SK-N-SH treated with all-trans-retinoic acid at 6 μM for 48 hours (cell line): ENCODE measurements around the gene MAX.

Experiments
- ATAC-seq: fragments of 200-7000 bp; cut with Tn5 transposase; 3 replicates; pipeline ENCODE4 v1.9.1; 2020; ENCODE audit warnings: mild to moderate bottlenecking, moderate library complexity
- ARNTL ChIP-seq: fragments of 450-650 bp; formaldehyde crosslinking; IDR thresholded peaks from 2 replicates; pipeline ENCODE4 v1.5.0; 2020; ENCODE audit warnings: low read depth, mild to moderate bottlenecking, moderate library complexity, borderline replicate concordance
- CSDC2 ChIP-seq: fragments of 250-450 bp; sonication (Bioruptor Pico); IDR thresholded peaks from 2 replicates; pipeline ENCODE4 v1.5.0; 2020; ENCODE audit warnings: mild to moderate bottlenecking, moderate library complexity
- GLIS3 ChIP-seq: fragments of 250-450 bp; sonication (Bioruptor Pico); IDR thresholded peaks from 2 replicates; pipeline ENCODE4 v1.5.0; 2020; ENCODE audit warnings: mild to moderate bottlenecking, moderate library complexity
- RARB ChIP-seq: fragments of 250-450 bp; sonication (Bioruptor Pico); IDR thresholded peaks from 2 replicates; pipeline ENCODE4 v1.8.0; 2021; ENCODE audit warnings: mild to moderate bottlenecking, moderate library complexity
- SNAI2 ChIP-seq: fragments of 250-450 bp; sonication (Bioruptor Pico); IDR thresholded peaks from 2 replicates; pipeline ENCODE4 v1.5.0; 2020; ENCODE audit warnings: mild to moderate bottlenecking, moderate library complexity
- TOX ChIP-seq: fragments of 250-450 bp; sonication (Bioruptor Pico); IDR thresholded peaks from 2 replicates; pipeline ENCODE4 v1.8.0; 2021; ENCODE audit warnings: mild to moderate bottlenecking, moderate library complexity, borderline replicate concordance
- ZC3H10 ChIP-seq: fragments of 250-450 bp; sonication (Bioruptor Pico); IDR thresholded peaks from 2 replicates; pipeline ENCODE4 v1.5.1; 2021; ENCODE audit warnings: mild to moderate bottlenecking, moderate library complexity
- ZFP3 ChIP-seq: fragments of 250-450 bp; sonication (Bioruptor Pico); IDR thresholded peaks from 2 replicates; pipeline ENCODE4 v1.5.0; 2020; ENCODE audit warnings: mild to moderate bottlenecking, moderate library complexity
- ZFP30 ChIP-seq: fragments of 450-650 bp; formaldehyde crosslinking; IDR thresholded peaks from 2 replicates; pipeline ENCODE4 v1.5.0; 2022; ENCODE audit warnings: mild to moderate bottlenecking, moderate library complexity
- ZNF565 ChIP-seq: fragments of 450-650 bp; formaldehyde crosslinking; conservative IDR thresholded peaks from 2 replicates; pipeline ENCODE4 v1.5.0; 2020; ENCODE audit warnings: low read depth, mild to moderate bottlenecking, moderate library complexity
- ZNF70 ChIP-seq: fragments of 450-650 bp; formaldehyde crosslinking; IDR thresholded peaks from 2 replicates; pipeline ENCODE4 v1.5.0; 2020; ENCODE audit warnings: mild to moderate bottlenecking, moderate library complexity
- ZNF8 ChIP-seq: fragments of 450-650 bp; formaldehyde crosslinking; IDR thresholded peaks from 2 replicates; pipeline ENCODE4 v1.5.0; 2020; ENCODE audit warnings: mild to moderate bottlenecking, moderate library complexity
- TF ChIP-seq, protein P1 (sequence below): fragments of 250-450 bp; sonication (Bioruptor Pico); IDR thresholded peaks from 2 replicates; pipeline ENCODE4 v1.5.1; 2021; ENCODE audit warnings: mild to moderate bottlenecking, moderate library complexity
- TF ChIP-seq, protein P2 (sequence below): fragments of 250-450 bp; sonication (Bioruptor Pico); IDR thresholded peaks from 2 replicates; pipeline ENCODE4 v1.5.1; 2020; ENCODE audit warnings: low read depth, mild to moderate bottlenecking, moderate library complexity
- TF ChIP-seq, protein P3 (sequence below): fragments of 250-450 bp; sonication (Bioruptor Pico); IDR thresholded peaks from 2 replicates; pipeline ENCODE4 v1.5.0; 2020; ENCODE audit warnings: mild to moderate bottlenecking, moderate library complexity

MAX gene

DNA sequence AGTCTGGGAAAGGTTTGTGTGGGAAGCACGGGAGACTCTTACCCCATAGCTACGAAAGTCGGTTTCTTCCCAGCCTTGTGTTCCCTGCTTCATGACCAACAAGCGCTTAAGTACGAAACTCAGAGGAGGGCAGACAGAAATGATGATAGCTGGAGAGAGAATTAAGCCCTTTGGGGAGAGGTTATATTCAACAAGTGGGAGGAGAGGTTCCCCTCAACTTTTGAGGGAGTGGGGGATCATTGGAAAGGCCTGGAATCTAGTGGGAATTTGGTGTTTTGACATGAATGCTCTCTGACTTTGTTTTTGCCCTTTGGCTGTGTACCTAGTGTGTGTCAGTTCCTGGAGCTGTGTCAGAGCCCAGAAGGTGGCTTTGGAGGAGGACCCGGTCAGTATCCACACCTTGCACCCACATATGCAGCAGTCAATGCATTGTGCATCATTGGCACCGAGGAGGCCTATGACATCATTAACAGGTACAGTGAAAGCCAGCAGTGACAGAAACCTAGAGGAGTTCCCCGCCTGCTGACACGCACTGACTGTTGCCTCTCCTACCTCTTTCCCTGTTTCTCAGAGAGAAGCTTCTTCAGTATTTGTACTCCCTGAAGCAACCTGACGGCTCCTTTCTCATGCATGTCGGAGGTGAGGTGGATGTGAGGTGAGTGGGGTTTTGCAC lies 75.1 kb downstream of the MAX start:
- ATAC-seq: no peak
- TF ChIP-seq ZNF70 (CRISPR knock-in tag) (no peak), ZC3H10 (CRISPR knock-in tag) (no peak), TOX (CRISPR knock-in tag) (no peak), ZFP3 (CRISPR knock-in tag) (no peak)
- TF ChIP-seq, protein P1, sequence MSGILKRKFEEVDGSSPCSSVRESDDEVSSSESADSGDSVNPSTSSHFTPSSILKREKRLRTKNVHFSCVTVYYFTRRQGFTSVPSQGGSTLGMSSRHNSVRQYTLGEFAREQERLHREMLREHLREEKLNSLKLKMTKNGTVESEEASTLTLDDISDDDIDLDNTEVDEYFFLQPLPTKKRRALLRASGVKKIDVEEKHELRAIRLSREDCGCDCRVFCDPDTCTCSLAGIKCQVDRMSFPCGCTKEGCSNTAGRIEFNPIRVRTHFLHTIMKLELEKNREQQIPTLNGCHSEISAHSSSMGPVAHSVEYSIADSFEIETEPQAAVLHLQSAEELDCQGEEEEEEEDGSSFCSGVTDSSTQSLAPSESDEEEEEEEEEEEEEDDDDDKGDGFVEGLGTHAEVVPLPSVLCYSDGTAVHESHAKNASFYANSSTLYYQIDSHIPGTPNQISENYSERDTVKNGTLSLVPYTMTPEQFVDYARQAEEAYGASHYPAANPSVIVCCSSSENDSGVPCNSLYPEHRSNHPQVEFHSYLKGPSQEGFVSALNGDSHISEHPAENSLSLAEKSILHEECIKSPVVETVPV (CRISPR knock-in tag): no peak
- TF ChIP-seq, all 23 proteins: peak for 0

DNA sequence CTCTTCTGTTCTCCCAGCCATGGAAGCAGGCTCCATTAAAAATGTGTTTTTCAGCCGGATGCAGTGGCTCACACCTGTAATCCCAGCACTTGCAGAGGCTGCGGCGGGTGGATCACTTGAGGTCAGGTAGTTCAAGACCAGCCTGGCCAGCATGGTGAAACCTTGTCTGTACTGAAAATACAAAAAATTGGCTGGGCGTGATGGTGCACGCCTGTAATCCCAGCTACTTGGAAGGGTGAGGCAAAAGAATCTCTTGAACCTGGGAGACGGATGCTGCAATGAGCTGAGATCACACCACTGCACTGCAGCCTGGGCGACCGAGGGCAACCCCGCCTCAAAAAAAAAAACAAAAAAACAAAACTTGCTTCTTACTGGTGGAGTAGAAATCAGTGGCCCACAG lies 75.8 kb downstream of the MAX start:
- no peak for TF ChIP-seq ZC3H10 (CRISPR knock-in tag)
- TF ChIP-seq, protein P2, sequence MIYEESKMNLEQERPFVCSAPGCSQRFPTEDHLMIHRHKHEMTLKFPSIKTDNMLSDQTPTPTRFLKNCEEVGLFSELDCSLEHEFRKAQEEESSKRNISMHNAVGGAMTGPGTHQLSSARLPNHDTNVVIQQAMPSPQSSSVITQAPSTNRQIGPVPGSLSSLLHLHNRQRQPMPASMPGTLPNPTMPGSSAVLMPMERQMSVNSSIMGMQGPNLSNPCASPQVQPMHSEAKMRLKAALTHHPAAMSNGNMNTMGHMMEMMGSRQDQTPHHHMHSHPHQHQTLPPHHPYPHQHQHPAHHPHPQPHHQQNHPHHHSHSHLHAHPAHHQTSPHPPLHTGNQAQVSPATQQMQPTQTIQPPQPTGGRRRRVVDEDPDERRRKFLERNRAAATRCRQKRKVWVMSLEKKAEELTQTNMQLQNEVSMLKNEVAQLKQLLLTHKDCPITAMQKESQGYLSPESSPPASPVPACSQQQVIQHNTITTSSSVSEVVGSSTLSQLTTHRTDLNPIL (CRISPR knock-in tag): no peak
- no peak for TF ChIP-seq ZNF70 (CRISPR knock-in tag)
- TF ChIP-seq, protein P1 (CRISPR knock-in tag): no peak
- TF ChIP-seq, protein P3, sequence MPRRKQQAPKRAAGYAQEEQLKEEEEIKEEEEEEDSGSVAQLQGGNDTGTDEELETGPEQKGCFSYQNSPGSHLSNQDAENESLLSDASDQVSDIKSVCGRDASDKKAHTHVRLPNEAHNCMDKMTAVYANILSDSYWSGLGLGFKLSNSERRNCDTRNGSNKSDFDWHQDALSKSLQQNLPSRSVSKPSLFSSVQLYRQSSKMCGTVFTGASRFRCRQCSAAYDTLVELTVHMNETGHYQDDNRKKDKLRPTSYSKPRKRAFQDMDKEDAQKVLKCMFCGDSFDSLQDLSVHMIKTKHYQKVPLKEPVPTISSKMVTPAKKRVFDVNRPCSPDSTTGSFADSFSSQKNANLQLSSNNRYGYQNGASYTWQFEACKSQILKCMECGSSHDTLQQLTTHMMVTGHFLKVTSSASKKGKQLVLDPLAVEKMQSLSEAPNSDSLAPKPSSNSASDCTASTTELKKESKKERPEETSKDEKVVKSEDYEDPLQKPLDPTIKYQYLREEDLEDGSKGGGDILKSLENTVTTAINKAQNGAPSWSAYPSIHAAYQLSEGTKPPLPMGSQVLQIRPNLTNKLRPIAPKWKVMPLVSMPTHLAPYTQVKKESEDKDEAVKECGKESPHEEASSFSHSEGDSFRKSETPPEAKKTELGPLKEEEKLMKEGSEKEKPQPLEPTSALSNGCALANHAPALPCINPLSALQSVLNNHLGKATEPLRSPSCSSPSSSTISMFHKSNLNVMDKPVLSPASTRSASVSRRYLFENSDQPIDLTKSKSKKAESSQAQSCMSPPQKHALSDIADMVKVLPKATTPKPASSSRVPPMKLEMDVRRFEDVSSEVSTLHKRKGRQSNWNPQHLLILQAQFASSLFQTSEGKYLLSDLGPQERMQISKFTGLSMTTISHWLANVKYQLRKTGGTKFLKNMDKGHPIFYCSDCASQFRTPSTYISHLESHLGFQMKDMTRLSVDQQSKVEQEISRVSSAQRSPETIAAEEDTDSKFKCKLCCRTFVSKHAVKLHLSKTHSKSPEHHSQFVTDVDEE (CRISPR knock-in tag): no peak
- no peak for TF ChIP-seq RARB (CRISPR knock-in tag)
- TF ChIP-seq ZNF565: no peak
- no peak for TF ChIP-seq CSDC2 (CRISPR knock-in tag)
- no peak for ATAC-seq

DNA sequence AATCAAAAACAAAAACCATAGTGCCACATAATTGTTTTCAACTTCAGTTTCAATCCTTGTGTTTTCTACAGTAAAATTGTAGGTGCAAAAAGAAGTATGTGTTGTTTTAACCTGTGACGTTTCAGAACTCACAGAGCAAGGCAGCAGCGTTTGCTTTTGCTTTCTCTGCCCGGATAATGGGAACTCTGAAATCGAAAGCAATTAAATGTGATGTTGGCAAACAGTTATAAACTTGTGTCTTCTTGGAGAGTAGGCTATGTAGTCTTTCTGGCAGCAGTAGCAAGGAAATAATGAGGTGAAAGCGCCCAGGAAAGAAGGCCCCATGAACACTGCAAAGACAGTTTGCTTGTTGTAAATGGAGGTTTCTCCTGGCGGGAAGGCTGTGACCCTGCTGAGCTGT lies 76.5 kb downstream of the MAX start:
- no peak for TF ChIP-seq ZNF8
- TF ChIP-seq SNAI2 (CRISPR knock-in tag): no peak
- no peak for TF ChIP-seq ZFP3 (CRISPR knock-in tag)
- no peak for TF ChIP-seq ZNF565
- TF ChIP-seq GLIS3: no peak
- TF ChIP-seq, protein P3 (CRISPR knock-in tag): no peak
- TF ChIP-seq, protein P2 (CRISPR knock-in tag): no peak
- no peak for TF ChIP-seq ARNTL (CRISPR knock-in tag)
- no peak for TF ChIP-seq ZFP30
- TF ChIP-seq RARB (CRISPR knock-in tag): no peak
- TF ChIP-seq, all 23 proteins: peak for 0
- no peak for ATAC-seq
